Measurements from ENCODE around the gene STX2. TPM values are rescaled to one million over a fixed set of nuclear protein-coding genes. Genes with fewer than 3 reads are reported as not detected.

The STX2 gene
- total RNA-seq, 2 experiments from 2014 or later: 13.4 to 14.1 TPM

DNA sequence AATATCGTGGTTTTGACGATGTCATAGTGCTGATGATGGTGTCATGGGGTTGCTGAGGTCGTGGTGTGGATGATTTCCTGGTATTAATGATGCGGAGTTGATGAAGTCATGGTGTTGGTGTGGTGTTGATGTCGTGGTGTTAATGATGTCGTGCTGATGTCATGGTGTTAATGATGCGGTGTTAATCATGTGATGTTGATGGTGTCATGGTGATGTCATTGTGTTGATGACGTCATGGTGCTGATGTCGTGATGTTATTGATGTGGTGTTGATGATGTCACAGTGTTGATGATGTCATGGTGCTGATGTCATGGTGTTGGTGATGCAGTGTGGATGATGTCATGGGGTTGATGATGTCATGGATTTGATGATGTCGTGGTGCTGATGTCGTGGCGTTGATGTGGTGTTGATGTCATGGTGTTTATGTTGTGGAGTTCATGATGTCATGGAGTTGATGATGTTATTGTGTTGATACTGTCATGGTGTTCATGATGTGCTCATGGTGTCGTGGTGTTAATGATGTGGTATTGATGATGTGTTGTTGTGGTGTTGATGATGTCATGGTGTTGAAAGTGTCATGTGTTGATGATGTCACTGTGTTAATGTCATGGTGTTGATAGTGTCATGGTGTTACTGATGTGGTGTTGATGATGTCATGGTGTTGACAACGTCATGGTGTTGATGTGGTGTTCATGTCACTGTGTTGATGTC, 74.4 kb downstream of the STX2 start:
- no peak for ATAC-seq (ENCODE audit: poor library complexity)
- ChIA-PET POLR2A (no interaction called here), CTCF (no interaction called here)
- TF ChIP-seq, protein P1, sequence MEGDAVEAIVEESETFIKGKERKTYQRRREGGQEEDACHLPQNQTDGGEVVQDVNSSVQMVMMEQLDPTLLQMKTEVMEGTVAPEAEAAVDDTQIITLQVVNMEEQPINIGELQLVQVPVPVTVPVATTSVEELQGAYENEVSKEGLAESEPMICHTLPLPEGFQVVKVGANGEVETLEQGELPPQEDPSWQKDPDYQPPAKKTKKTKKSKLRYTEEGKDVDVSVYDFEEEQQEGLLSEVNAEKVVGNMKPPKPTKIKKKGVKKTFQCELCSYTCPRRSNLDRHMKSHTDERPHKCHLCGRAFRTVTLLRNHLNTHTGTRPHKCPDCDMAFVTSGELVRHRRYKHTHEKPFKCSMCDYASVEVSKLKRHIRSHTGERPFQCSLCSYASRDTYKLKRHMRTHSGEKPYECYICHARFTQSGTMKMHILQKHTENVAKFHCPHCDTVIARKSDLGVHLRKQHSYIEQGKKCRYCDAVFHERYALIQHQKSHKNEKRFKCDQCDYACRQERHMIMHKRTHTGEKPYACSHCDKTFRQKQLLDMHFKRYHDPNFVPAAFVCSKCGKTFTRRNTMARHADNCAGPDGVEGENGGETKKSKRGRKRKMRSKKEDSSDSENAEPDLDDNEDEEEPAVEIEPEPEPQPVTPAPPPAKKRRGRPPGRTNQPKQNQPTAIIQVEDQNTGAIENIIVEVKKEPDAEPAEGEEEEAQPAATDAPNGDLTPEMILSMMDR (IDR thresholded peaks at IDR 0.05): no peak
- Histone ChIP-seq H3K36me3 (ENCODE audit: insufficient read depth, low read length) (no peaks in the 10 kb centered on the region), H3K4me3 (ENCODE audit: low read length) (no peak overlapping the region), H3K27me3 (ENCODE audit: control insufficient read depth in 1 of 2, insufficient read depth in 2 of 2, low read length in 2 of 2) (peaks cover 6 to 17% of the 10 kb centered on the region in 2 experiments), H3K27ac (ENCODE audit: low read depth in 1 of 2, low read length in 2 of 2) (no peak overlapping the region), H3K4me1 (ENCODE audit: insufficient read depth, low read length) (peaks cover 29% of the 10 kb centered on the region), H3K9me3 (ENCODE audit: control insufficient read depth in 1 of 2, insufficient read depth in 1 of 2, low read length in 2 of 2) (peaks cover 0 to 9% of the 10 kb centered on the region in 2 experiments)
- H3K27me3 Mint-ChIP-seq: peaks cover 33% of the 10 kb centered on the region
- no peaks in the 10 kb centered on the region for H3K36me3 Mint-ChIP-seq (ENCODE audit: low read depth)
- H3K27ac Mint-ChIP-seq: no peak overlapping the region
- no peak overlapping the region for H3K4me3 Mint-ChIP-seq
- DNase-seq: peak in 3 of 14 experiments; percentile 13 to 47 (median 46)
- peaks cover 5% of the 10 kb centered on the region for H3K4me1 Mint-ChIP-seq (ENCODE audit: low read depth)
- intact Hi-C loops (cut with DNase I, micrococcal nuclease): loop anchor here in 1 of 2 experiments (5.0 kb wide), 1 partner anchor 368 kb away; no protein-coding TSS in a partner anchor
- no peaks in the 10 kb centered on the region for H3K9me3 Mint-ChIP-seq

DNA sequence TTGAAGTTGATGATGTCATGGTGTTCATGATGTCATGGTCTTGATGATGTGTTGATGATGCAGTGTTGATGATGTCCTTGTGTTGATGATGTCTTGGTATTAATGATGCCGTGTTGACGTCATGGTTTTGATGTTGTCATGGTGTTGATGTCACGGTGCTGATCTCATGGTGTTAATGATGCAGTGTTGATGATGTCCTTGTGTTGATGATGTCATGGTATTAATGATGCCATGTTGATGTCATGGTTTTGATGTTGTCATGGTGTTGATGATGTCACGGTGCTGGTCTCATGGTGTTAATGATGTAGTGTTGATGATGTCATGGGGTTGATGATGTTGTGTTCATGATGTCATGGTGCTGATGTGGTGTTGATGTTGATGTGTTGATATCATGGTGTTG, 75.0 kb downstream of the STX2 start:
- CTCF ChIA-PET: no interaction called here
- DNase-seq: peak in 1 of 14 experiments; percentile 21
- TF ChIP-seq, protein P1 (IDR thresholded peaks at IDR 0.05): no peak
- Histone ChIP-seq H3K27ac (ENCODE audit: low read depth in 1 of 2, low read length in 2 of 2) (no peak overlapping the region), H3K9me3 (ENCODE audit: control insufficient read depth in 1 of 2, insufficient read depth in 1 of 2, low read length in 2 of 2) (peaks cover 0 to 9% of the 10 kb centered on the region in 2 experiments), H3K4me3 (ENCODE audit: low read length) (no peak overlapping the region), H3K36me3 (ENCODE audit: insufficient read depth, low read length) (no peaks in the 10 kb centered on the region), H3K27me3 (ENCODE audit: control insufficient read depth in 1 of 2, insufficient read depth in 2 of 2, low read length in 2 of 2) (peaks cover 6 to 17% of the 10 kb centered on the region in 2 experiments), H3K4me1 (ENCODE audit: insufficient read depth, low read length) (peaks cover 29% of the 10 kb centered on the region)
- no peak overlapping the region for H3K4me3 Mint-ChIP-seq
- intact Hi-C loops (cut with DNase I, micrococcal nuclease): loop anchor here in 1 of 2 experiments (5.0 kb wide), 1 partner anchor 368 kb away; no protein-coding TSS in a partner anchor
- no peak for ATAC-seq (ENCODE audit: poor library complexity)
- H3K9me3 Mint-ChIP-seq: no peaks in the 10 kb centered on the region
- no peaks in the 10 kb centered on the region for H3K36me3 Mint-ChIP-seq (ENCODE audit: low read depth)
- peaks cover 5% of the 10 kb centered on the region for H3K4me1 Mint-ChIP-seq (ENCODE audit: low read depth)
- POLR2A ChIA-PET: no interaction called here
- H3K27ac Mint-ChIP-seq: no peak overlapping the region
- H3K27me3 Mint-ChIP-seq: peaks cover 33% of the 10 kb centered on the region

DNA sequence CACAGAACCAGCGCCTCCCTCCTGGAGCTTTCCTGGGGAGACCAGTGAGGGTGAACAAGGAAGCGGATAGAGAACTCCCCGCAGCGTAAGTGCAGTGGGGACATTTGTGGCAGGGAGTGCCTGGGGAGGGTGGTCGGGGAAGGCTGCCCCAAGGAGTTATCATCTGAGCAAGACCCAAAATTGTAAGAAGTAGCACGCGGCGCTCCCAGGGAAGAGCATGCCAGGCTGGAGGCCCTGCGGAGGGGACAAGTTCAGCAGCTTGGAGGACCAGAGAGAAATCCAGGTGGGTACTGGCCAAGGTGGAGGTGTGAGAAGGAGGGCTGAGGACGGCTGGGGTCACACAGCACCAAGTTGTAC, 76.8 kb downstream of the STX2 start:
- H3K27me3 Mint-ChIP-seq: peaks cover 20% of the 10 kb centered on the region
- CTCF ChIA-PET: no interaction called here
- Histone ChIP-seq H3K27me3 (ENCODE audit: control insufficient read depth in 1 of 2, insufficient read depth in 2 of 2, low read length in 2 of 2) (peaks cover 6 to 13% of the 10 kb centered on the region in 2 experiments), H3K4me1 (ENCODE audit: insufficient read depth, low read length) (peaks cover 29% of the 10 kb centered on the region), H3K9me3 (ENCODE audit: control insufficient read depth in 1 of 2, insufficient read depth in 1 of 2, low read length in 2 of 2) (peaks cover 0 to 9% of the 10 kb centered on the region in 2 experiments), H3K4me3 (ENCODE audit: low read length) (peak overlapping the region; percentile 47), H3K27ac (ENCODE audit: low read depth in 1 of 2, low read length in 2 of 2) (no peak overlapping the region), H3K36me3 (ENCODE audit: insufficient read depth, low read length) (no peaks in the 10 kb centered on the region)
- DNase-seq (no peak), ATAC-seq (ENCODE audit: poor library complexity) (no peak)
- H3K4me3 Mint-ChIP-seq: peak overlapping the region; percentile 72
- POLR2A ChIA-PET: no interaction called here
- intact Hi-C loops (cut with DNase I, micrococcal nuclease): loop anchor here in 1 of 2 experiments (5.0 kb wide), 1 partner anchor 370 kb away; no protein-coding TSS in a partner anchor
- H3K36me3 Mint-ChIP-seq (ENCODE audit: low read depth): no peaks in the 10 kb centered on the region
- peaks cover 5% of the 10 kb centered on the region for H3K4me1 Mint-ChIP-seq (ENCODE audit: low read depth)
- H3K9me3 Mint-ChIP-seq: no peaks in the 10 kb centered on the region
- no peak overlapping the region for H3K27ac Mint-ChIP-seq
- TF ChIP-seq, protein P1 (IDR thresholded peaks at IDR 0.05): no peak
